A172 (cell line): ENCODE measurements around the gene SORD. TPM values are rescaled to one million over a fixed set of nuclear protein-coding genes. Genes with fewer than 3 reads are reported as not detected.

ENCODE experiments used
- DNase-seq: peaks from one replicate; pipeline ENCODE4 v3.0.0-alpha.2; 2015; ENCODE audit warnings: low spot score
- total RNA-seq: library from RNA; depleted of rRNA; stranded (reverse); fragments of >200 nt; shearing (Covaris generic); gene quantifications from 2 replicates; pipeline ENCODE4 v1.2.3, GENCODE V29; 2014; rRNA removed

The SORD gene
- total RNA-seq, 1 experiment from 2014 or later: 27.6 TPM

- no peak for DNase-seq
Measured at GRCh38 chr15:45116482-45117307, 93.7 kb downstream of the SORD start.

DNA sequence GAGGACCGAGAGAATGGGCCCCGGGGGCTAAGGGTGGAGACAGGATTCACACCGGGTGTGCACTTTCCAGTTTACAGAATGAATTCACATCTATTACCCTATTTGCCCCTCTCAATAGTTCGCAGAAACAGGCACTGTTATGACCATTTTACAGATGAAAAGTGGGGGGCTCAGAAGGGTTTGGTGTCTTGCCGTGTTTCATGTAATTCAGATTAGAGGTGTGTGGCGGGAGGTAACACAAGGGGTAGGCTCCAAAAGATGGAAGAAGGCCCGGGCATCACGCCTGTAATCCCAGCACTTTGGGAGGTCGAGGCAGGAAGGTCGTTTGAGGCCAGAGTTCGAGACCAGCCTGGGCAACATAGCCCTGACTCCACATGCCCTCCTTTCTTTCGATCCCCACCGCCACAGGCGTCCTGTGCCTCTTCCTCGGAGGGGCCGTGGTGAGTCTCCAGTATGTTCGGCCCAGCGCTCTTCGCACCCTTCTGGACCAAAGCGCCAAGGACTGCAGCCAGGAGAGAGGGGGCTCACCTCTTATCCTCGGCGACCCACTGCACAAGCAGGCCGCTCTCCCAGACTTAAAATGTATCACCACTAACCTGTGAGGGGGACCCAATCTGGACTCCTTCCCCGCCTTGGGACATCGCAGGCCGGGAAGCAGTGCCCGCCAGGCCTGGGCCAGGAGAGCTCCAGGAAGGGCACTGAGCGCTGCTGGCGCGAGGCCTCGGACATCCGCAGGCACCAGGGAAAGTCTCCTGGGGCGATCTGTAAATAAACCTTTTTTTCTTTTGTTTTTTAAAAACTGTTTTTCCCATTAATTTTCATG is 94.5 kb downstream of the SORD start:
- no peak for DNase-seq

GRCh38 chr15:45118131-45118588 is 95.2 kb downstream of the SORD start:
- DNase-seq: peak; percentile 84

GRCh38 chr15:45118996-45119395 is 96.0 kb downstream of the SORD start:
- no peak for DNase-seq

- no peak for DNase-seq
Measured at GRCh38 chr15:45120081-45120972, 97.3 kb downstream of the SORD start.

- no peak for DNase-seq
Measured at GRCh38 chr15:45121020-45121419, 98.0 kb downstream of the SORD start.

DNA sequence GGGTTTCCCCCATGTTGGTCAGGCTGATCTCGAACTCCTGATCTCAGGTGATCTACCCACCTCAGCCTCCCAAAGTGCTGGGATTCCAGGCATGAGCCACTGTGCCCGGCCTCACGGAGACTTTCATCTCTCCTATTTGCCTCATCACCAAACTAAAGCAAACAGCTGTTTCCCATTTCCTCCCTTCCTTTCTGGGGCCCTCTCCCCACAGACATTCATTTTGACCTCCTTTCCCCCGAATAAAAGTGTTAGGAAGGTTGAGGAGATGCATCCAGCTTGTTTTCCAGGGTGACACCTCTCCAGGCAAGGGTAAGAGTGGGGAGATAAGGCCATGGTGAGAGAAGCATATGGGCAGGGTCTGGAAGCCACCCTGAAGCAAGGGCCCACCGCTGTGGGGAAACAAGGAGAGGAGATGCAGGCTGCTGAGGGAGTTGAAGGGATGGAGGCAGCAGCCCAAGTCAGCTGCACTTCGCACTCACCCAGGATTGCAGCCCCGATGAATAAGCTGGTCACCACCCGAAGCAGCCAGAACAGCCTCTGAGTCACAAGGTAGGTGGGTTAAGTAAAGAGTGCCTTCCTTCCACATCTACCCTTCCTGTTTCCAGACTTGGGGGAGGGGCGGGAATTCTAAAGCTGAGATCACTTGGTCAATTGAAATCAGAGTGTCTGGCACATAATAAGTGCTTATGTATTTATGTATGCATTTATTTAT is 98.9 kb downstream of the SORD start:
- DNase-seq: peak; percentile 82

DNA sequence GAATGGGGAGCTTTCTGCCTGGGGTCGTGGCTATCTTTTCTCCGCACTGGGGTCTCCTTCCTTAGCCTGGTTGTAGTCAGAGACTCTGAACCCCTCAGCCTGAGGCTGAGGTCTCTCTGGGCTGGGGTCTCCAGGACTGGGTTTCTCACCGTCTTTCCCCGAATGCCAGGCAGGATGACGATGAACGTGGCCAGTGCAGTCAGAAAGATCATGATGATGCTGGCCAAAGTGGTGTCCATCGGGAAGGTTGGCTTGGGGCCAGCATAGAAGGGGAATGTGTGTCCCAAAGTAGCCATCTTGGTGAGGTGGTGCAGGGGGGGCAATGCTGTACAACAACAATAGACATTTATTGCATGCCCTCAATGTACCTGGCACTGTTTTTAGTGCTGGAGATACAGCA is 99.7 kb downstream of the SORD start:
- DNase-seq: no peak

DNA sequence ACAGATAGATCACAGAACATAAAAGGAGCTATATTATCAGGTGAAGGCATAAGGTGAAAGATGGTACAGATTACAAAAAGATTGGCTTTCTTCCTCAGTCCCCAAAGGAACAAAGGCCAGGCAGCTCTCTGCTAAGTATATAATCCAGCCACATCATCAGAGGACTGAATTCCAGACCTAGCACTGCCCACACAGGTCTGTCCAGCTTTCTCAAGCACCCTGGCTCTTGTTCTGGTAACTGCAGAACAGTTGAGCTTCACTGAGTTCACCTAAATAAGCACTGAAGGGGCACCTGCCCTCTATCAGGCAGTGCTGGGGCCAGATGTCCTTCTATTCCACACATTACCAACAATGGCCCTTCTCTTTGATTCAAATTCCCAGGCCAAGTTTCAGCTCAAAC is 100.4 kb downstream of the SORD start:
- DNase-seq: no peak

DNA sequence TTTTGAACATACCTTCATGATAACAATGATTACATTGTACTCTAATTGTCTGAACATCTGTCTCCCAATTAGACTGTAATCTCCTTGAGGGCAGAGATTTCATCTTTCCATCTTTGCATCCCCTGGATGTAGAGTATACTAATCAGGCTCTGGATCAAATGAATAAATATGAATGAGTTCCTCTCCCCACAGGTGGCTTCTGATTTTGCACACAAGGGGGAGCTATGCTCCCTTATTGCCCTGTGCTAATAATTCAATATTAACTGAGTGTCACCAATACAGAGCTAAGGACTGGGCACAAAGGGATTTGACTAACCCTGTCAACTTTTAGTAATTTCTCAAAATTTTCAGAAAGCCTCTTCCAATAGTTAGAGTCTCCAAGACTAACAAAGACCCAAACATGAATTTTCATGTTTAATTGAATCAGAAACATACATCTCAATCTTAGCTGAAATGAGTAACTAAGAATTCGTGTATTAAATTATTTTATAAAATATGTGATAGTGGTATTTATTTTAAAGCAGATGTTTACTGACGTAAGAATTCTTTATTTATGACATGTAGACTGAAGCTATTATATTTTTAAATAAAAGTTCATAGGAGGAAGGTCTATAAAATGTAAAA is 103.7 kb downstream of the SORD start:
- peak; percentile 46 for DNase-seq

Other genes with a start within 250 kb of the SORD start
- not detected in 2 replicates for gene TERB2, start 66.5 kb upstream of the SORD start, total RNA-seq
- 0.17 TPM in 1 of 2 replicates, not detected in the other for gene DUOX2, start 91.0 kb downstream of the SORD start, total RNA-seq
- gene DUOXA2, start 91.1 kb downstream of the SORD start, total RNA-seq: not detected in 2 replicates
- gene DUOXA1, start 106.7 kb downstream of the SORD start, total RNA-seq: not detected in 2 replicates
- gene DUOX1, start 106.8 kb downstream of the SORD start, total RNA-seq: not detected in 2 replicates
- 0.38 TPM in 1 of 2 replicates, not detected in the other for gene SHF, start 164.8 kb downstream of the SORD start, total RNA-seq
- gene SLC28A2, start 229.0 kb downstream of the SORD start, total RNA-seq: not detected in 2 replicates